SJSA1 (cell line): ENCODE results near the gene PLCB4. TPM values are rescaled to one million over a fixed set of nuclear protein-coding genes. Genes with fewer than 3 reads are reported as not detected.

ENCODE experiments used
- DNase-seq, 2 experiments: peaks; one replicate each; pipeline ENCODE4 v3.0.0-alpha.2; 2015 to 2020; ENCODE audit warnings: low spot score in 2 of 2, low read depth in 1 of 2
- H3K27ac ChIP-seq: fragments of 250-450 bp; sonication (Bioruptor Pico); 2 replicates; pipeline ENCODE4 v1.5.1; 2020; ENCODE audit warnings: mild to moderate bottlenecking, moderate library complexity
- H3K27me3 ChIP-seq: fragments of 250-450 bp; sonication (Bioruptor Pico); replicated peaks from 2 replicates; pipeline ENCODE4 v1.5.1; 2020; ENCODE audit warnings: mild to moderate bottlenecking, moderate library complexity
- H3K36me3 ChIP-seq: fragments of 250-450 bp; sonication (Bioruptor Pico); 2 replicates; pipeline ENCODE4 v1.5.1; 2020; ENCODE audit warnings: mild to moderate bottlenecking
- H3K4me1 ChIP-seq: fragments of 250-450 bp; sonication (Bioruptor Pico); replicated peaks from 2 replicates; pipeline ENCODE4 v1.6.1; 2021; ENCODE audit warnings: mild to moderate bottlenecking
- H3K4me3 ChIP-seq: fragments of 250-450 bp; sonication (Bioruptor Pico); 2 replicates; pipeline ENCODE4 v1.5.1; 2020; ENCODE audit warnings: mild to moderate bottlenecking
- H3K9me3 ChIP-seq: fragments of 250-450 bp; sonication (Bioruptor Pico); replicated peaks from 2 replicates; pipeline ENCODE4 v1.5.1; 2020; ENCODE audit warnings: mild to moderate bottlenecking
- total RNA-seq: library from RNA; depleted of rRNA; stranded (reverse); fragments of >200 nt; shearing (Covaris generic); gene quantifications from 2 replicates; pipeline ENCODE4 v1.2.3, GENCODE V29; 2014

PLCB4 gene
- total RNA-seq, 1 experiment from 2014 or later: 9.3 TPM

- Histone ChIP-seq H3K9me3 (0 out of 2 replicates have a peak, but pooled peaks cover 2% of the 10 kb centered on the region), H3K27ac (no peak overlapping the region), H3K4me3 (no peak overlapping the region), H3K4me1 (peaks cover 25% of the 10 kb centered on the region), H3K36me3 (peaks cover 4% of the 10 kb centered on the region), H3K27me3 (no peaks in the 10 kb centered on the region)
- no peak for DNase-seq
Observed at GRCh38 chr20:9071976-9072726, 3.3 kb downstream of the PLCB4 start.

GRCh38 chr20:9072861-9073500, 4.1 kb downstream of the PLCB4 start:
- Histone ChIP-seq H3K36me3 (peaks cover 4% of the 10 kb centered on the region), H3K4me1 (peaks cover 19% of the 10 kb centered on the region), H3K27me3 (no peaks in the 10 kb centered on the region), H3K27ac (no peak overlapping the region), H3K9me3 (0 out of 2 replicates have a peak, but pooled peaks cover 2% of the 10 kb centered on the region), H3K4me3 (no peak overlapping the region)
- no peak for DNase-seq

DNA sequence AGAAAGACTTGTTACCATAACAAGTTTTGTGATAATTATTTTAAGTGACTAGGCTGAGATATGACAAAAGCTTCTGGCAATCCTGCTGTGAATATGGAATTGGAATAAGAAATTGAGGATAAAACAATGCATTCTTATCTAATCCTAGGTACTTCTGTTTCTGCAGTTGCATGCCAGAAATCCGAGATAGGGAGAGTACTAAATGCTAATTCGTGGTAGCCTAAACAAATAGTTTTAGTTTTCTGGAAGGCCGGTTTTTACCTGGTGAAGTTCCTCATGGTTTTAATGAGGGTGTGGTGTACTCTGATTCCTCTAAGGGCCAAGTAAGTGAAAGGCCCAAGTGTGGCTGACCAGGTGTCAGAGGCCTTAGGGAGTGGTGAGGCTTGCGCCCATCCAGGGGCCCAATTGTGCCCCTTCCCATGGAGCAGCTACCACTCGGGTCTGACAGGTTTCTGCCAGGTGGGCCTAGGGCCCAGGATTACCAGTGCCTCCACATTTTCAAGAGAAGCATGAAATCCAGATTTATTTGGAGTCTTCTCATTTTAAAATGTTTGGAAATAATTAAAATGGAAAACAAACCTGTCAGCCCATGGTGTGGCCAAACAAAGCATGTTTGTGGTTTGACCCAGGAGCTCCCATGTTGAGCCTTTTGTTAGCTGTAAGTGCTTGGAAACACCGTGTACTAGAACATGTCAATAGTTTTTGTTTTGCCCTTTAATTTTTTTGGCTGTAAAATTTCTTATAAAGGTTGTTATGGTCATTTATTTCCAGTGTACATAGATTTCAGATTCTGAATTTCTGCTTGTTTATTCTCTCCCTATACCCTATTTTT, 6.6 kb downstream of the PLCB4 start:
- no peak for DNase-seq
- peaks cover 15% of the 10 kb centered on the region for H3K4me1 ChIP-seq
- no peaks in the 10 kb centered on the region for H3K27me3 ChIP-seq
- no peaks in the 10 kb centered on the region for H3K36me3 ChIP-seq
- no peak overlapping the region; the same call in 1 of the 2 replicates for H3K27ac ChIP-seq
- H3K4me3 ChIP-seq: no peak overlapping the region
- H3K9me3 ChIP-seq: no peaks in the 10 kb centered on the region

- Histone ChIP-seq H3K36me3 (no peaks in the 10 kb centered on the region), H3K27me3 (no peaks in the 10 kb centered on the region), H3K4me1 (peaks cover 15% of the 10 kb centered on the region), H3K27ac (no peak overlapping the region), H3K9me3 (no peaks in the 10 kb centered on the region), H3K4me3 (no peak overlapping the region)
- no peak for DNase-seq
Observed at GRCh38 chr20:9076440-9076839, 7.6 kb downstream of the PLCB4 start.

- H3K4me1 ChIP-seq: no peaks in the 10 kb centered on the region; the same call in 1 of the 2 replicates
- H3K4me3 ChIP-seq: no peak overlapping the region
- DNase-seq: no peak
- H3K27me3 ChIP-seq: no peaks in the 10 kb centered on the region
- no peaks in the 10 kb centered on the region for H3K36me3 ChIP-seq
- H3K9me3 ChIP-seq: no peaks in the 10 kb centered on the region
- no peak overlapping the region for H3K27ac ChIP-seq
Observed at GRCh38 chr20:9078826-9079731, 10.2 kb downstream of the PLCB4 start.

DNA sequence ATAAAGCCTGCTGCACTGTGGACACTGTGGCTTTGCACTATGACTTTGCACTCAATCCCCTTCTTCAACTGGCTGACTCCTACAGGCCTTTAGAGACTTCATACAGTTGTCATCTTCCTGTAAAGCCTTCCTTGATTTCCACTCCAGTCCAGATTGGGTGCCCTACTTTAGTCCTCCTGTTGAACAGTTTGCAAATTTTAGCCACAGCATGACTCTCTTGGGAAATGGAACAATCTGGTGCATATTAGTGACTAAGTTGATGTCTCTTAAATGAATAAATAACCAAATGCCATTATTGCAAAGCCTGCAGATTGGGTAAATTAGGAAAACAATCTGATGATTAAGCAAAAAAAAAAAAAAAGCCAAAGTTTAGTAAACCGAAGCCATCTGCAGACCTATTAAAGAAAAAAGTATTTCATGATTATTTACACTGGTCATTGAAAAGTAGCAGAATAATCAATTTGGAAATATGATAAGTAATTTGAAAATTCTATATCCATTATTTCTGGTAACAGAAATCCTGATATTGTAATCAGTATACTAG, 12.6 kb downstream of the PLCB4 start:
- H3K27me3 ChIP-seq: no peaks in the 10 kb centered on the region
- H3K9me3 ChIP-seq: no peaks in the 10 kb centered on the region
- no peak overlapping the region for H3K4me3 ChIP-seq
- no peaks in the 10 kb centered on the region for H3K4me1 ChIP-seq
- no peak overlapping the region for H3K27ac ChIP-seq
- H3K36me3 ChIP-seq: no peaks in the 10 kb centered on the region
- no peak for DNase-seq

- Histone ChIP-seq H3K27me3 (no peaks in the 10 kb centered on the region), H3K9me3 (no peaks in the 10 kb centered on the region), H3K27ac (no peak overlapping the region), H3K4me3 (no peak overlapping the region), H3K4me1 (no peaks in the 10 kb centered on the region), H3K36me3 (no peaks in the 10 kb centered on the region)
- DNase-seq: no peak
Observed at GRCh38 chr20:9082741-9083140, 13.9 kb downstream of the PLCB4 start.

DNA sequence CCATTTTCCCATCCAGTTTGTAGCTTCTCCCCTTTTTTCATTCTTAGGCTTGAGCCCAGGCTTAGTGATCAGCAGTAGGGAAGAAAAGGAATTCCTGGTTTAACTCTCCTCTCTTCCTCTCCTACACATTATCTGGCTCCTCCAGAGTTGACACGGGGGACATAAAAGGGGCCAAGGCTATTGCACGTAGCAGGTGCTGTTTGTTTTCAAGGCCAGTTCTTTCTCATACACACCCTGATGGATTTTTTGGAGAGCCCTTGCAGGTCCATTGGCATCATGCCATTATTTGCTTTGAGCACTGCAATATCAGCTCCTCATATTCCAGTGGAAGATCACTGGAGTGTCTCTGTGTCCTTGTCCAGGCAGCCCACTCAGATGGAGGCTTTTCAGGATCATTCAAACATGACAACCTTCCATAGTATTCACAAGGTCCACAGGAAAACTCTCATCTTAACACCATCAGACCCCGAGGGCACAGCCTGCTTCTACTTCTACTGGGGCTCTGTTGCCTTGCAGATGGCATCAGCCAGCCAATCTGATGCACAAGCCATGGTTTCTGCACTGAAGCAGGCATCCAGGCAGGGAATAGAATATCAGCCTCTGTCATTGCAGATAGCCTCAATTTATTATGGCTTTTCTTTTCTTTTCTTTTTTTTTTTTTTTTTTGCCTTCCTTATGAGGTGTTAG, 18.8 kb downstream of the PLCB4 start:
- no peaks in the 10 kb centered on the region for H3K27me3 ChIP-seq
- H3K9me3 ChIP-seq: no peaks in the 10 kb centered on the region
- peaks cover 6% of the 10 kb centered on the region for H3K4me1 ChIP-seq
- no peaks in the 10 kb centered on the region for H3K36me3 ChIP-seq
- no peak for DNase-seq
- H3K4me3 ChIP-seq: no peak overlapping the region
- H3K27ac ChIP-seq: no peak overlapping the region

- Histone ChIP-seq H3K4me1 (peaks cover 6% of the 10 kb centered on the region), H3K36me3 (no peaks in the 10 kb centered on the region)
Observed at GRCh38 chr20:9088556-9088955, 19.7 kb downstream of the PLCB4 start.

DNA sequence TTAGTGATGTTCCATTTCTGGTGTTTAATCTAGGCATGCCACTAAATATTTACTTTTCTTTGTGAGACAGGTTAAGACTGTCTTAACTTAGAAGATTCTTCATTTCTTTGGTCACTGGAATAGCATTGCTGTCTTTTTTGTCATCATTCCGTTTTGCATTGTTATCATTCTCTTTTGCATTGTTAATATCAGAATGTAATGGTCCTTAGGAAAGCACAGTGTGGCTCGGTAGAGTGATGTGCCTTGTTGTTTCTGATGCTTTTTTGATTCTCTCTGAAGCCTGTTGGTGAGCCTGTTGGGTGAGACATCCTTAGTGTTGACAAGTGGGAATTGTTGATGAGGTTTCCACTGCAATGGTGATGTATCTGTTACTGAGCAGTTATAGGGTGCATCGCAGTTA, 23.2 kb downstream of the PLCB4 start:
- H3K4me3 ChIP-seq: no peak overlapping the region
- H3K27me3 ChIP-seq: no peaks in the 10 kb centered on the region
- no peaks in the 10 kb centered on the region for H3K9me3 ChIP-seq
- no peak overlapping the region for H3K27ac ChIP-seq
- peak in 1 of 2 experiments; percentile 15 for DNase-seq
- no peaks in the 10 kb centered on the region for H3K36me3 ChIP-seq
- H3K4me1 ChIP-seq: peaks cover 6% of the 10 kb centered on the region

More at GRCh38 chr20:9088556-9088955, 19.7 kb downstream of the PLCB4 start:
- Histone ChIP-seq H3K27me3 (no peaks in the 10 kb centered on the region), H3K4me3 (no peak overlapping the region), H3K9me3 (no peaks in the 10 kb centered on the region), H3K27ac (no peak overlapping the region)
- no peak for DNase-seq

GRCh38 chr20:9092655-9093054, 23.8 kb downstream of the PLCB4 start:
- Histone ChIP-seq H3K9me3 (no peaks in the 10 kb centered on the region), H3K36me3 (no peaks in the 10 kb centered on the region), H3K4me3 (no peak overlapping the region), H3K27me3 (no peaks in the 10 kb centered on the region), H3K27ac (no peak overlapping the region), H3K4me1 (peaks cover 6% of the 10 kb centered on the region)
- no peak for DNase-seq

DNA sequence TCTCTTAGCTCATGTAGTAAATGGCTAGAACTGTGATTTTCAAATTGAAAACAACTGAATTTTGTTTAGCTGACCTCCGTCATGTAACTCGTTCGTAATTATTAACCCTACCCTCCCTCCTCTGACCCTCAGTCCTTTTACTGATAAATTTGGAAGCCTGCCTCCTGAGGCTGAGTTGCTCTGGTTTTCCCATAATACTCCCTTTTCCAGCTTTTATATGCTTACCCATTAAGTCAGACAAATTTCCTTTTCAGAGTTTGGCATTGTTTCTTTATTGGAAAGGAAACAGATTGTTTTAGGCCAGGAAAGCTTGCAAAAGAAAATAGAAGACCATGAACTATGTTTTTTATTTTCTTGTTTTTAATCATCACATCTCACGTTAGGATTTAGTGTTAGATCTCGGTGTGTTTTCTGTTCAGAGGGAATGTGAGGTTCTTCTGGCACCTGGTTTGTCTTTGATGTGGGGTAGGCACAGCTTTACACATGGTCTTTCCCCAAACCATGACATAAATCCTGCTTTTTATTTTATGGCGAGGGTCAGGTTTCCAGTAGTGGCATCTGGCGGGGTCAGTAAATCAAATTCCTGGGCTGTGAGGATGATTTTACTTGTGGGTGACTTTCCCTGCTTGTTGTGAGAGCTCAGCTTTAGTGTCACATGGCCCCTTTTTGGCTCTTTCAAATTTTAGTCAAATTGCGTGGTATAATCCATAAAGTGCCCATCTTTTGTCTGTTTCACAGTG, 24.5 kb downstream of the PLCB4 start:
- no peak for DNase-seq
- Histone ChIP-seq H3K36me3 (no peaks in the 10 kb centered on the region), H3K27ac (no peak overlapping the region), H3K27me3 (no peaks in the 10 kb centered on the region), H3K4me1 (peaks cover 6% of the 10 kb centered on the region), H3K4me3 (no peak overlapping the region), H3K9me3 (no peaks in the 10 kb centered on the region)
